Erythroblast (primary cell): ENCODE data around the gene KRT74.

Source experiments
- GATA1 ChIP-seq: IDR thresholded peaks from 2 replicates; pipeline ENCODE4 v1.6.1; 2011; ENCODE audit warnings: low read depth, mild to moderate bottlenecking, control low read depth, low read length, moderate library complexity
- POLR2A ChIP-seq: IDR thresholded peaks from 2 replicates; pipeline ENCODE4 v1.6.1; 2011; ENCODE audit warnings: mild to moderate bottlenecking, low read length

GRCh38 chr12:52539821-52540173 lies 33.8 kb downstream of the KRT74 start:
- no peak for TF ChIP-seq POLR2A
- TF ChIP-seq GATA1: no peak
